Parathyroid adenoma (tissue), 2 donors: ENCODE results near the gene BLTP2.
A peak's percentile ranks its signal among the peaks of the same experiment; 100 is the strongest.
"Not testable (repeated sequence)": the region's sequence is repeated elsewhere in the genome, so short reads cannot be mapped to it uniquely, and the experiment has no call there.

Experiments
- H2AFZ ChIP-seq: fragments of 300-600 bp; sonication (generic); one replicate; pipeline ENCODE4 v1.7.0; 2017; ENCODE audit warnings: antibody characterized with exemption, mild to moderate bottlenecking
- H3K27ac ChIP-seq: fragments of 300-600 bp; sonication (generic); one replicate; pipeline ENCODE4 v1.7.0; 2017
- H3K27me3 ChIP-seq: fragments of 300-600 bp; sonication (generic); one replicate; pipeline ENCODE4 v1.7.0; 2017; ENCODE audit warnings: low read length; ENCODE audit not compliant: control insufficient read depth, insufficient read depth
- H3K36me3 ChIP-seq: fragments of 300-600 bp; sonication (generic); one replicate; pipeline ENCODE4 v1.7.0; 2017; ENCODE audit warnings: low read length; ENCODE audit not compliant: control insufficient read depth, insufficient read depth
- H3K4me1 ChIP-seq: fragments of 300-600 bp; sonication (generic); one replicate; pipeline ENCODE4 v1.7.0; 2017; ENCODE audit warnings: control low read depth
- H3K4me2 ChIP-seq: fragments of 300-600 bp; sonication (generic); one replicate; pipeline ENCODE4 v1.7.0; 2017; ENCODE audit warnings: low read length
- H3K4me3 ChIP-seq: fragments of 300-600 bp; sonication (generic); one replicate; pipeline ENCODE4 v1.7.0; 2017; ENCODE audit warnings: low read depth, low read length
- H3K79me2 ChIP-seq: fragments of 300-600 bp; sonication (generic); one replicate; pipeline ENCODE4 v1.7.0; 2017; ENCODE audit warnings: control low read depth
- H3K9ac ChIP-seq: fragments of 300-600 bp; sonication (generic); one replicate; pipeline ENCODE4 v1.7.0; 2017; ENCODE audit warnings: mild to moderate bottlenecking
- H3K9me3 ChIP-seq: fragments of 300-600 bp; sonication (generic); one replicate; pipeline ENCODE4 v1.7.0; 2017; ENCODE audit warnings: low read length; ENCODE audit not compliant: control insufficient read depth
- TF ChIP-seq, protein P1 (sequence below): fragments of 300-600 bp; sonication (generic); IDR thresholded peaks from one replicate; pipeline ENCODE4 v1.7.0; 2017; ENCODE audit warnings: antibody characterized with exemption, mild to moderate bottlenecking
- donor health status: primary hyperparathyroidism.

The BLTP2 gene

GRCh38 chr17:28661635-28662526, 16.9 kb upstream of the BLTP2 start, which contains the start of the genes SDF2 and SUPT6H:
Gene SDF2 (minus strand): TSS chr17:28661906. CDS start chr17:28661876, 30 bp downstream.
Gene SUPT6H (plus strand): TSS chr17:28662205. CDS start chr17:28673402, 11,197 bp downstream.
- Histone ChIP-seq H3K4me2 (peak within 1 kb of the TSS; percentile 90), H3K9ac (peak within 1 kb of the TSS; percentile 87), H3K4me1 (peaks cover 6% of the 10 kb centered on the region), H3K9me3 (no peaks in the 10 kb centered on the region), H2AFZ (peak within 1 kb of the TSS; percentile 100), H3K27me3 (no peaks in the 10 kb centered on the region), H3K79me2 (peaks cover 63% of the 10 kb centered on the region), H3K27ac (peak within 1 kb of the TSS; percentile 91), H3K36me3 (no peaks in the 10 kb centered on the region), H3K4me3 (peak within 1 kb of the TSS; percentile 96)
- TF ChIP-seq, protein P1, sequence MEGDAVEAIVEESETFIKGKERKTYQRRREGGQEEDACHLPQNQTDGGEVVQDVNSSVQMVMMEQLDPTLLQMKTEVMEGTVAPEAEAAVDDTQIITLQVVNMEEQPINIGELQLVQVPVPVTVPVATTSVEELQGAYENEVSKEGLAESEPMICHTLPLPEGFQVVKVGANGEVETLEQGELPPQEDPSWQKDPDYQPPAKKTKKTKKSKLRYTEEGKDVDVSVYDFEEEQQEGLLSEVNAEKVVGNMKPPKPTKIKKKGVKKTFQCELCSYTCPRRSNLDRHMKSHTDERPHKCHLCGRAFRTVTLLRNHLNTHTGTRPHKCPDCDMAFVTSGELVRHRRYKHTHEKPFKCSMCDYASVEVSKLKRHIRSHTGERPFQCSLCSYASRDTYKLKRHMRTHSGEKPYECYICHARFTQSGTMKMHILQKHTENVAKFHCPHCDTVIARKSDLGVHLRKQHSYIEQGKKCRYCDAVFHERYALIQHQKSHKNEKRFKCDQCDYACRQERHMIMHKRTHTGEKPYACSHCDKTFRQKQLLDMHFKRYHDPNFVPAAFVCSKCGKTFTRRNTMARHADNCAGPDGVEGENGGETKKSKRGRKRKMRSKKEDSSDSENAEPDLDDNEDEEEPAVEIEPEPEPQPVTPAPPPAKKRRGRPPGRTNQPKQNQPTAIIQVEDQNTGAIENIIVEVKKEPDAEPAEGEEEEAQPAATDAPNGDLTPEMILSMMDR: no peak

GRCh38 chr17:28659497-28659881, 14.5 kb upstream of the BLTP2 start:
- not testable (repeated sequence) for H3K9me3 ChIP-seq, H2AFZ ChIP-seq, H3K4me1 ChIP-seq, H3K4me3 ChIP-seq, H3K9ac ChIP-seq, H3K27me3 ChIP-seq, H3K27ac ChIP-seq, H3K36me3 ChIP-seq, H3K4me2 ChIP-seq
- H3K79me2 ChIP-seq: peaks cover 59% of the 10 kb centered on the region

DNA sequence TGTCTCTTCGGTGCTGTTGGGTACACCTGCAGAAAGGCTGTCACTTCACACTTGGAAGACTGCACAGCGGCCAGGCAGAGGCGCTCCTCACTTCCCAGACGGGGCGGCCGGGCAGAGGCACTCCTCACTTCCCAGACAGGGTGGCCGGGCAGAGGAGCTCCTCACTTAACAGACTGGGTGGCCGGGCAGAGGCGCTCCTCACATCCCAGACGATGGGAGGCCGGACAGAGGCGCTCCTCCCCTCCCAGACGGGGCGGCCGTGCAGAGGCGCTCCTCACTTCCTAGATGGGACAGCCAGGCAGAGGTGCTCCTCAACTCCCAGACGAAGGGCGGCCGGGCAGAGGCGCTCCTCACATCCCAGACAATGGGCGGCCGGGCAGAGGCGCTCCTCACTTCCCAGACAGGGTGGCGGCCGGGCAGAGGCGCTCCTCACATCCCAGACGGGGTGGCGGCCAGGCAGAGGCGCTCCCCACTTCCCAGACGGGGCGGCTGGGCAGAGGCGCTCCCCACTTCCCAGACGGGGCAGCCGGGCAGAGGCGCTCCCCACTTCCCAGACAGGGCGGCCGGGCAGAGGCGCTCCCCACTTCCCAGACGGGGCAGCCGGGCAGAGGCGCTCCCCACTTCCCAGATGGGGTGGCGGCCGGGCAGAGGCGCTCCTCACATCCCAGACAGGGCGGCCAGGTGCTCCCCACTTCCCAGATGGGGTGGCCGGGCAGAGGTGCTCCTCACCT, 14.0 kb upstream of the BLTP2 start:
- H3K27me3 ChIP-seq, H3K9me3 ChIP-seq, H3K9ac ChIP-seq, H3K4me3 ChIP-seq, H3K4me2 ChIP-seq, H3K36me3 ChIP-seq, H3K4me1 ChIP-seq, H3K27ac ChIP-seq, H2AFZ ChIP-seq: not testable (repeated sequence)
- peaks cover 55% of the 10 kb centered on the region for H3K79me2 ChIP-seq

GRCh38 chr17:28658342-28658741, 13.4 kb upstream of the BLTP2 start:
- H3K9me3 ChIP-seq, H3K27ac ChIP-seq, H3K4me1 ChIP-seq, H3K4me2 ChIP-seq, H2AFZ ChIP-seq, H3K4me3 ChIP-seq, H3K36me3 ChIP-seq, H3K27me3 ChIP-seq, H3K9ac ChIP-seq: not testable (repeated sequence)
- peaks cover 53% of the 10 kb centered on the region for H3K79me2 ChIP-seq

GRCh38 chr17:28657756-28658155, 12.8 kb upstream of the BLTP2 start:
- no peaks in the 10 kb centered on the region for H3K27me3 ChIP-seq
- no peak overlapping the region for H2AFZ ChIP-seq
- H3K9ac ChIP-seq: no peak overlapping the region
- TF ChIP-seq, protein P1: no peak
- H3K27ac ChIP-seq: no peak overlapping the region
- H3K79me2 ChIP-seq: peaks cover 51% of the 10 kb centered on the region
- H3K4me1 ChIP-seq: peaks cover under 1% of the 10 kb centered on the region
- no peak overlapping the region for H3K4me3 ChIP-seq
- H3K36me3 ChIP-seq: no peaks in the 10 kb centered on the region
- no peak overlapping the region for H3K4me2 ChIP-seq
- H3K9me3 ChIP-seq: no peaks in the 10 kb centered on the region

DNA sequence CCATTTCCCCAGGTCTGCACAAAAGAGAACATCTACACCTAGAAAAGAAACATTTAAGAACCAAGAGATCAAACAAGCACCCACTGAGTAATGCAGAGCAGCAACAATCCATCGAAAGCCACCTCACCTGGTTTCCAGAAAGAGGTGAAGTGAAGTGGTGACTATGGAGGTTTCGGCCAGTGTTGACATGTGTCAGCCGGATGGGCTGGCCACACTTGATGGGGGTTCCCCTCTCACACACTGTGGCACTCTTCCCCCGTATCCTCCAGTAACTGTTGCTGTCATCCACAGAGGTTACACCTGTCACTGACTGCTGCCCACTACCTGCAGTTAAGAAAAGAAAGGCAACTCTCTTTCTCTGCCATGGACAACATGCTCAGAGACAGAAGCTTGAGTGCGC, 10.2 kb upstream of the BLTP2 start:
- Histone ChIP-seq H3K4me1 (no peaks in the 10 kb centered on the region), H3K4me3 (no peak overlapping the region), H3K36me3 (no peaks in the 10 kb centered on the region), H3K27ac (no peak overlapping the region), H3K9me3 (no peaks in the 10 kb centered on the region), H3K4me2 (no peak overlapping the region), H3K9ac (no peak overlapping the region), H3K79me2 (peaks cover 40% of the 10 kb centered on the region), H3K27me3 (no peaks in the 10 kb centered on the region), H2AFZ (no peak overlapping the region)
- TF ChIP-seq, protein P1: no peak
